Measurements from ENCODE around the gene ZBTB7A. TPM values are rescaled to one million over a fixed set of nuclear protein-coding genes. Genes with fewer than 3 reads are reported as not detected.

The ZBTB7A gene
- total RNA-seq, 1 donor = 42.7 TPM

- no peaks in the 10 kb centered on the region for H3K36me3 ChIP-seq (ENCODE audit: insufficient read depth, low read length)
- no peaks in the 10 kb centered on the region for H4K20me1 ChIP-seq (ENCODE audit: insufficient read depth, low read length)
- no peaks in the 10 kb centered on the region for H3K79me2 ChIP-seq (ENCODE audit: insufficient read depth, low read length)
- no peak overlapping the region for H3K4me2 ChIP-seq (ENCODE audit: insufficient read depth, low read length)
- H3K9me3 ChIP-seq (ENCODE audit: low read depth, low read length) = no peaks in the 10 kb centered on the region
- no peaks in the 10 kb centered on the region for H3K27me3 ChIP-seq (ENCODE audit: insufficient read depth, low read length)
- H3K4me1 ChIP-seq (ENCODE audit: insufficient read depth, low read length) = no peaks in the 10 kb centered on the region
- no peak overlapping the region for H2AFZ ChIP-seq (ENCODE audit: low read length)
- no peak for DNase-seq (ENCODE audit: insufficient read length, low spot score, missing footprints)
- no peak overlapping the region for H3K4me3 ChIP-seq (ENCODE audit: insufficient read depth, low read length)
- TF ChIP-seq CTCF (IDR thresholded peaks at IDR 0.05; ENCODE audit: extremely low read depth, low read depth, low read length) = no peak
- H3K27ac ChIP-seq (ENCODE audit: low read depth, low read length) = no peak overlapping the region
Observed at GRCh38 chr19:3995607-3996006, 71.1 kb downstream of the ZBTB7A start.

Other genes starting within 250 kb of the ZBTB7A start
- not detected in 2 replicates for gene ZFR2, start 197.9 kb downstream of the ZBTB7A start, total RNA-seq
- gene ATCAY, start 186.2 kb downstream of the ZBTB7A start, total RNA-seq = not detected in 2 replicates
- not detected in 2 replicates for gene NMRK2, start 133.8 kb downstream of the ZBTB7A start, total RNA-seq
- 122 and 131 TPM in 2 replicates for gene DAPK3, start 95.8 kb downstream of the ZBTB7A start, total RNA-seq
- 2,656 and 2,968 TPM in 2 replicates for gene EEF2, start 81.4 kb downstream of the ZBTB7A start, total RNA-seq
- gene PIAS4, start 59.2 kb downstream of the ZBTB7A start, total RNA-seq = 14.7 and 21.4 TPM in 2 replicates
- gene MAP2K2, start 57.2 kb upstream of the ZBTB7A start, total RNA-seq = 221 and 233 TPM in 2 replicates
- not detected in 2 replicates for gene CREB3L3, start 86.7 kb upstream of the ZBTB7A start, total RNA-seq
- gene SIRT6, start 115.7 kb upstream of the ZBTB7A start, total RNA-seq = 8.3 and 16.3 TPM in 2 replicates
- gene ANKRD24, start 115.8 kb upstream of the ZBTB7A start, total RNA-seq = 0.29 and 0.72 TPM in 2 replicates
- gene EBI3, start 162.6 kb upstream of the ZBTB7A start, total RNA-seq = not detected in 2 replicates
- 15.3 and 17.0 TPM in 2 replicates for gene YJU2, start 180.2 kb upstream of the ZBTB7A start, total RNA-seq
- gene SHD, start 212.4 kb upstream of the ZBTB7A start, total RNA-seq = not detected in 2 replicates
- not detected in 2 replicates for gene TMIGD2, start 235.5 kb upstream of the ZBTB7A start, total RNA-seq
- 0.29 and 1.1 TPM in 2 replicates for gene FSD1, start 237.7 kb upstream of the ZBTB7A start, total RNA-seq